Body of pancreas (tissue), 4 donors: ENCODE data around the gene SLC45A3. TPM values are rescaled to one million over a fixed set of nuclear protein-coding genes. Genes with fewer than 3 reads are reported as not detected.

ENCODE experiments used
- ATAC-seq: fragments of 150-250 bp; one replicate; pipeline ENCODE4 v1.9.1; 2016
- DNase-seq, 4 donors: peaks; one replicate each; pipeline ENCODE4 v3.0.0-alpha.2; 2019
- H3K27ac ChIP-seq, 4 donors: fragments of 200-600 bp; sonication (generic); 1 replicate in 3 of 4; 2 replicates in 1 of 4; pipeline versions ENCODE4 v1.5.1 to v1.6.1; 2016 to 2019; ENCODE audit warnings: mild to moderate bottlenecking in 1 of 4, mixed read lengths in 1 of 4, moderate library complexity in 1 of 4
- H3K27me3 ChIP-seq, 2 donors: fragments of 200-600 bp; sonication (generic); one replicate each; pipeline ENCODE4 v1.6.0; 2016; ENCODE audit warnings: mild to moderate bottlenecking in 1 of 2
- H3K36me3 ChIP-seq, 2 donors: fragments of 200-600 bp; sonication (generic); replicated peaks in 1 of 2; 2 replicates each; pipeline ENCODE4 v1.5.1; 2016; ENCODE audit warnings: low read depth in 2 of 2; ENCODE audit not compliant: insufficient read depth in 1 of 2
- H3K4me1 ChIP-seq: fragments of 200-600 bp; sonication (generic); one replicate; pipeline ENCODE4 v1.6.0; 2016
- H3K4me3 ChIP-seq, 2 donors: fragments of 200-600 bp; sonication (generic); 1 replicate in 1 of 2; 2 replicates in 1 of 2; pipeline ENCODE4 v1.5.1; 2016 to 2019
- H3K9me3 ChIP-seq, 3 donors: fragments of 200-600 bp; sonication (generic); 1 replicate in 2 of 3; 2 replicates in 1 of 3; pipeline ENCODE4 v1.5.1; 2016
- POLR2A ChIP-seq, 3 donors: fragments of 450-650 bp; IDR thresholded peaks; one replicate each; pipeline ENCODE4 v1.6.1; 2016; ENCODE audit warnings: antibody characterized with exemption in 3 of 3, mild to moderate bottlenecking in 2 of 3
- WGBS, 2 donors: methylation state at CpG; one replicate each; pipeline ENCODE4 v1.1.5; 2017; 5-methylcytosine and 5-hydroxymethylcytosine counted together
- intact Hi-C: fragments of 100-400 bp; cut with DNase I; formaldehyde crosslinking; loops from one replicate; pipeline ENCODE4 v1.15.1; 2023
- small RNA-seq: library from RNA; depleted of rRNA; stranded (forward); fragments of <200 nt; gene quantifications from one replicate; pipeline ENCODE3, GENCODE V24; 2016
- total RNA-seq, 2 donors: library from RNA; depleted of rRNA; stranded (reverse); fragments of >200 nt; gene quantifications; one replicate each; pipeline ENCODE4 v1.1.0, GENCODE V29; 2016
- TF ChIP-seq, protein P1 (sequence below), 7 experiments: fragments of 450-650 bp in 4 of 7; fragments of 200-600 bp in 3 of 7; sonication (generic) in 3 of 7; IDR thresholded peaks; one replicate each; pipeline ENCODE4 v1.5.1; 2016 to 2019; ENCODE audit warnings: antibody characterized with exemption in 7 of 7

Gene SLC45A3
- total RNA-seq, 2 donors from 2014 or later: 1.3 to 1.6 TPM

DNA sequence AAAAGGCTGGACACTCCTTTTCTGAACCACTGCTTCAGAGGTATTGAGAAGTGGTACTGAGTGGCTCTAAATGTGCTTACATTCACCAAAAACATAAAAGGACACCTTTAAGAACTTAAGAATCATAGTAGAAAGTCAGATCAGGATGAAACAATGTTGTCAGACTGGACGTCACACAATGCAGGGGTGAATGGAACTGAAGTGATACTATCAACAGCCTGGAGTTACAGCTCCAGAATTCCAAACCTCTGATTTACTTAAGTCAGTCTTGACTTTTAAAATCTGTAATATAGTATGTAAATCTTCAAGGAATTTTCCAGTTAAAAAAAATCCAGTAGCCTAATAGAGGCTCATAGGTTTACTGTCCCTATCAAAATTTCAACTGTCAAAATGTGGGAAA, 67.8 kb downstream of the SLC45A3 start:
- Histone ChIP-seq H3K4me3 (no peak overlapping the region), H3K27me3 (no peaks in the 10 kb centered on the region), H3K4me1 (peaks cover 41% of the 10 kb centered on the region), H3K27ac (peak overlapping the region in 1 of 4 donors; percentile 48), H3K9me3 (no peaks in the 10 kb centered on the region), H3K36me3 (peaks cover 0 to 7% of the 10 kb centered on the region in 2 donors)
- WGBS, 2 donors: 77 to 93% methylated on average over 1 of the region's 1 CpG
- intact Hi-C loops: no loop called here
- TF ChIP-seq, protein P1, sequence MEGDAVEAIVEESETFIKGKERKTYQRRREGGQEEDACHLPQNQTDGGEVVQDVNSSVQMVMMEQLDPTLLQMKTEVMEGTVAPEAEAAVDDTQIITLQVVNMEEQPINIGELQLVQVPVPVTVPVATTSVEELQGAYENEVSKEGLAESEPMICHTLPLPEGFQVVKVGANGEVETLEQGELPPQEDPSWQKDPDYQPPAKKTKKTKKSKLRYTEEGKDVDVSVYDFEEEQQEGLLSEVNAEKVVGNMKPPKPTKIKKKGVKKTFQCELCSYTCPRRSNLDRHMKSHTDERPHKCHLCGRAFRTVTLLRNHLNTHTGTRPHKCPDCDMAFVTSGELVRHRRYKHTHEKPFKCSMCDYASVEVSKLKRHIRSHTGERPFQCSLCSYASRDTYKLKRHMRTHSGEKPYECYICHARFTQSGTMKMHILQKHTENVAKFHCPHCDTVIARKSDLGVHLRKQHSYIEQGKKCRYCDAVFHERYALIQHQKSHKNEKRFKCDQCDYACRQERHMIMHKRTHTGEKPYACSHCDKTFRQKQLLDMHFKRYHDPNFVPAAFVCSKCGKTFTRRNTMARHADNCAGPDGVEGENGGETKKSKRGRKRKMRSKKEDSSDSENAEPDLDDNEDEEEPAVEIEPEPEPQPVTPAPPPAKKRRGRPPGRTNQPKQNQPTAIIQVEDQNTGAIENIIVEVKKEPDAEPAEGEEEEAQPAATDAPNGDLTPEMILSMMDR (IDR thresholded peaks at IDR 0.05): no peak
- TF ChIP-seq POLR2A (IDR thresholded peaks at IDR 0.05): no peak
- DNase-seq (no peak), ATAC-seq (no peak)

DNA sequence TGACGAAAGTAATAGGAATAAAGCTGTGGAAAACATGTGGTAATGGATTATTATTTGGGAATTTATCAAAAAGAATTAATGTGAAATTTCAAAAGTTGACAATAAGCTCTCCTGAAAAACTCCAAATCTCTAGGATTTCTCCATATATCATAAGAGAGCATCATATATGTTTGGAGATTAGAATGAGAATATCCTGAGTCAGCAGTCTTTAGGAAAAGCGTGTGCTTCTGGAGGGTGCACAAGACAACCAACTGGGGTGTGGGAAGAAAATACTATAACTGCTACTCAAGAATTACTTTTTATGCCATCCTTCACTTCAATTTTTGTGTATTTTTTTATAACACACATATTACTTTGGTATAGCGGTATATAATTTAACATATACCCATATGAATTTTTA, 68.2 kb downstream of the SLC45A3 start:
- H3K36me3 ChIP-seq: peaks cover 0 to 7% of the 10 kb centered on the region in 2 donors
- ATAC-seq (no peak), DNase-seq (no peak)
- intact Hi-C loops: no loop called here
- H3K9me3 ChIP-seq: no peaks in the 10 kb centered on the region
- no peak for TF ChIP-seq POLR2A (IDR thresholded peaks at IDR 0.05)
- TF ChIP-seq, protein P1 (IDR thresholded peaks at IDR 0.05): no peak
- H3K27me3 ChIP-seq: no peaks in the 10 kb centered on the region
- WGBS, 2 donors: 87 to 88% methylated on average over 3 of the region's 3 CpGs
- H3K4me3 ChIP-seq: no peak overlapping the region
- peaks cover 39% of the 10 kb centered on the region for H3K4me1 ChIP-seq
- peak overlapping the region in 2 of 4 donors; percentile 33 to 59 for H3K27ac ChIP-seq

DNA sequence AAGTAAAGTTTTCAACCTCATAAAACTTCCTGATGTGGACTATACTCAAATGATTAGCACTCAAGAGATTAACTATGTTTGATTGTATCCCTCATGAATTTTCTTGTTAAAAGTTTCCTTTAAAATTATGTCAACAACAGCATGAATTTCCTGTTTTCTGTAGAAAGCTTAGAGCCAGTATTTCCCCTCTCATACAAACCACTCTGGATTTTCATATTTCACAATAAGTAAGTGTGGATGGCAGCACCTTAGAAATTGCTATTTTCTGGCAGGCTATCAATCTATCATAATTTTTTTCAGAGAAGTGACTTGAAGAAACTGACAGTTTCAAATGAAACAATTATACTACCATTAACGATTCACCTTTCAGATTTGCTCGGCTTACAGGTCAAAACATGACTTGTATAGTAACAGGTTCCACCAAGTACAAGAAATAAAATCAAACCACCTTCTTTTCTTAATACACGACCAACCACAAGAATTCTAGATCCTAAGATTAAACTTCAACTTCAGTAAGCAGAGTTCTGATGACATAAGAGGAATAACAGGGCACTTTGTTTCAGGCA, 69.3 kb downstream of the SLC45A3 start:
- TF ChIP-seq, protein P1 (IDR thresholded peaks at IDR 0.05): no peak
- no peak for TF ChIP-seq POLR2A (IDR thresholded peaks at IDR 0.05)
- Histone ChIP-seq H3K27ac (peak overlapping the region in 2 of 4 donors; percentile 33 to 59), H3K9me3 (no peaks in the 10 kb centered on the region), H3K27me3 (no peaks in the 10 kb centered on the region), H3K4me1 (peaks cover 39% of the 10 kb centered on the region), H3K36me3 (peaks cover 0 to 7% of the 10 kb centered on the region in 2 donors), H3K4me3 (no peak overlapping the region)
- no peak for ATAC-seq
- intact Hi-C loops: no loop called here
- DNase-seq: no peak
- WGBS, 2 donors: 33 to 51% methylated on average over 3 of the region's 3 CpGs

DNA sequence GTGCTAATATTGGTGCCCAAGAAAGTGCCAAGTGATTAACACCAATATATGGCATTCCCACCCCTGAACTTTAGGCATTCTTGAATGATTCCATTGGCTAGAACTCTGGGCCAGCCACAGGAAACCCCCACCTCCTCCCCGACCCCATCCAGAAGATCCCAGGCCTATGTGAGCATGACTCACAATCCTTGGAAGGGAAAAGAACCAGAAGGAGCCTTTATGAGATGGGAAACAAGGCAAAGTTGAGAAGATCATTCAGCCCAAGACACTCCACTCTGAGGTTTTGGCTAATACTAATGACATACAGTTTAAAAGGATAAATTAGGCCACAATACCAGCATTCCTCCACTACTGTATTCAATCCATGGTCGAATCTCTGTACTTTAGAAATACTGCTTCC, 70.3 kb downstream of the SLC45A3 start:
- WGBS, 2 donors: 63 to 72% methylated on average over 2 of the region's 2 CpGs
- H3K4me1 ChIP-seq: peaks cover 32% of the 10 kb centered on the region
- no peaks in the 10 kb centered on the region for H3K9me3 ChIP-seq
- no peak for ATAC-seq
- peaks cover 0 to 7% of the 10 kb centered on the region in 2 donors for H3K36me3 ChIP-seq
- intact Hi-C loops: no loop called here
- no peaks in the 10 kb centered on the region for H3K27me3 ChIP-seq
- no peak for TF ChIP-seq POLR2A (IDR thresholded peaks at IDR 0.05)
- TF ChIP-seq, protein P1 (IDR thresholded peaks at IDR 0.05): no peak
- H3K4me3 ChIP-seq: no peak overlapping the region
- no peak for DNase-seq
- peak overlapping the region in 3 of 4 donors; percentile 4 to 59 (median 7) for H3K27ac ChIP-seq

Small RNAs within 50 kb of the gene (small RNA-seq; reads per million reads assigned to genes)
- gene RF00017: not detected

Other genes starting within 250 kb of the SLC45A3 start
- 1 to 10 TPM in 1 of 2 donors, not detected in 1; 1.0 TPM for gene BLACAT1, start 224.5 kb downstream of the SLC45A3 start, total RNA-seq
- 10 to 100 TPM; 28.0 to 28.7 TPM for gene CDK18, start 175.8 kb downstream of the SLC45A3 start, total RNA-seq
- gene ELK4, start 48.5 kb downstream of the SLC45A3 start, total RNA-seq: 10 to 100 TPM; 16.6 to 17.8 TPM
- gene NUCKS1, start 69.7 kb upstream of the SLC45A3 start, total RNA-seq: 10 to 100 TPM; 37.6 to 39.2 TPM
- gene RAB29, start 95.0 kb upstream of the SLC45A3 start, total RNA-seq: 10 to 100 TPM in 1 of 2 donors, 1 to 10 TPM in 1; 7.6 to 11.2 TPM
- gene SLC41A1, start 132.7 kb upstream of the SLC45A3 start, total RNA-seq: 10 to 100 TPM; 36.9 to 41.8 TPM
- gene PM20D1, start 169.6 kb upstream of the SLC45A3 start, total RNA-seq: 100 to 1,000 TPM in 1 of 2 donors, 10 to 100 TPM in 1; 13.0 to 103 TPM